H9 (cell line): ENCODE results near the gene SMIM1. TPM values are rescaled to one million over a fixed set of nuclear protein-coding genes. Genes with fewer than 3 reads are reported as not detected.

ENCODE experiments used
- DNase-seq: peaks from one replicate; pipeline ENCODE4 v3.0.0-alpha.2; 2017
- H2AFZ ChIP-seq: one replicate; pipeline ENCODE4 v1.6.1; 2013; ENCODE audit warnings: mild to moderate bottlenecking, low read length, control low read depth, moderate library complexity
- H2AK5ac ChIP-seq: 2 replicates; pipeline ENCODE4 v1.6.1; 2013; ENCODE audit warnings: low read length, control low read depth, mixed read lengths; ENCODE audit not compliant: insufficient read length
- H2BK120ac ChIP-seq: one replicate; pipeline ENCODE4 v1.6.1; 2013; ENCODE audit warnings: low read depth, mild to moderate bottlenecking, low read length, control low read depth, inconsistent platforms; ENCODE audit not compliant: poor library complexity, severe bottlenecking
- H2BK12ac ChIP-seq: 2 replicates; pipeline ENCODE4 v1.6.1; 2013; ENCODE audit warnings: low read length, control low read depth, mixed read lengths, low read depth; ENCODE audit not compliant: insufficient read length
- H2BK15ac ChIP-seq: 2 replicates; pipeline ENCODE4 v1.6.1; 2013; ENCODE audit warnings: low read depth, low read length, control low read depth
- H2BK20ac ChIP-seq: one replicate; pipeline ENCODE4 v1.6.1; 2013; ENCODE audit warnings: low read depth, mild to moderate bottlenecking, low read length, control low read depth, inconsistent platforms; ENCODE audit not compliant: poor library complexity, severe bottlenecking
- H2BK5ac ChIP-seq: 2 replicates; pipeline ENCODE4 v1.6.1; 2013; ENCODE audit warnings: low read length, control low read depth, mixed read lengths; ENCODE audit not compliant: insufficient read length
- H3K14ac ChIP-seq: 2 replicates; pipeline ENCODE4 v1.6.1; 2013; ENCODE audit warnings: low read length, control low read depth; ENCODE audit not compliant: insufficient read depth
- H3K18ac ChIP-seq: 2 replicates; pipeline ENCODE4 v1.6.1; 2013; ENCODE audit warnings: low read depth, mild to moderate bottlenecking, mixed read lengths, low read length, control low read depth; ENCODE audit not compliant: insufficient read length
- H3K23ac ChIP-seq: 2 replicates; pipeline ENCODE4 v1.6.1; 2013; ENCODE audit warnings: low read length, control low read depth, mixed read lengths, low read depth; ENCODE audit not compliant: insufficient read length
- H3K23me2 ChIP-seq: 2 replicates; pipeline ENCODE4 v1.6.1; 2013; ENCODE audit warnings: low read depth, mild to moderate bottlenecking, mixed read lengths, low read length, control low read depth; ENCODE audit not compliant: insufficient read length, poor library complexity, severe bottlenecking
- H3K27ac ChIP-seq: 2 replicates; pipeline ENCODE4 v1.5.1; 2013; ENCODE audit warnings: low read length, control low read depth, mixed read lengths, low read depth; ENCODE audit not compliant: insufficient read length
- H3K27me3 ChIP-seq: 2 replicates; pipeline ENCODE4 v1.6.1; 2013; ENCODE audit warnings: low read length, control low read depth, inconsistent platforms; ENCODE audit not compliant: insufficient read depth
- H3K4ac ChIP-seq: 2 replicates; pipeline ENCODE4 v1.6.1; 2013; ENCODE audit warnings: low read depth, mild to moderate bottlenecking, control low read depth, inconsistent platforms, low read length, moderate library complexity
- H3K4me1 ChIP-seq: 2 replicates; pipeline ENCODE4 v1.6.1; 2013; ENCODE audit warnings: low read length, control low read depth, inconsistent platforms; ENCODE audit not compliant: insufficient read depth
- H3K4me2 ChIP-seq: 2 replicates; pipeline ENCODE4 v1.6.1; 2013; ENCODE audit warnings: low read length, control low read depth, mixed read lengths; ENCODE audit not compliant: insufficient read length, insufficient read depth
- H3K56ac ChIP-seq: 2 replicates; pipeline ENCODE4 v1.6.1; 2013; ENCODE audit warnings: low read depth, mild to moderate bottlenecking, mixed read lengths, low read length, control low read depth; ENCODE audit not compliant: insufficient read length
- H3K79me1 ChIP-seq: 2 replicates; pipeline ENCODE4 v1.6.1; 2013; ENCODE audit warnings: low read depth, mild to moderate bottlenecking, moderate library complexity, low read length, control low read depth, inconsistent platforms; ENCODE audit not compliant: insufficient read depth, poor library complexity, severe bottlenecking
- H3K79me2 ChIP-seq: 2 replicates; pipeline ENCODE4 v1.6.1; 2013; ENCODE audit warnings: low read length, control low read depth, inconsistent platforms; ENCODE audit not compliant: insufficient read depth
- H3K9ac ChIP-seq: 2 replicates; pipeline ENCODE4 v1.6.1; 2013; ENCODE audit warnings: low read length, control low read depth, mixed read lengths; ENCODE audit not compliant: insufficient read length; ENCODE audit errors: extremely low read depth
- H3K9me3 ChIP-seq: one replicate; pipeline ENCODE4 v1.6.1; 2013; ENCODE audit warnings: low read depth, low read length, inconsistent platforms; ENCODE audit not compliant: control insufficient read depth
- H3T11ph ChIP-seq: one replicate; pipeline ENCODE4 v1.6.1; 2013; ENCODE audit warnings: mild to moderate bottlenecking, low read length, control low read depth, inconsistent platforms
- H4K20me1 ChIP-seq: one replicate; pipeline ENCODE4 v1.6.1; 2013; ENCODE audit not compliant: control insufficient read depth, insufficient read length, insufficient read depth
- H4K5ac ChIP-seq: 2 replicates; pipeline ENCODE4 v1.6.1; 2013; ENCODE audit warnings: low read depth, mild to moderate bottlenecking, mixed read lengths, low read length, control low read depth; ENCODE audit not compliant: insufficient read length
- H4K8ac ChIP-seq: replicated peaks from 2 replicates; pipeline ENCODE4 v1.6.1; 2013; ENCODE audit warnings: low read length, control low read depth, mixed read lengths, low read depth; ENCODE audit not compliant: insufficient read length
- H4K91ac ChIP-seq: 2 replicates; pipeline ENCODE4 v1.6.1; 2013; ENCODE audit warnings: low read depth, mild to moderate bottlenecking, moderate library complexity, mixed read lengths, low read length, control low read depth; ENCODE audit not compliant: insufficient read length
- H3K27ac Mint-ChIP-seq, 3 experiments: 2 replicates in 2 of 3; 3 replicates in 1 of 3; pipeline ENCODE4 v1.8.0; 2020 to 2021; ENCODE audit warnings: mixed read lengths in 3 of 3, mild to moderate bottlenecking in 1 of 3, moderate library complexity in 1 of 3
- H3K27me3 Mint-ChIP-seq: 2 replicates; pipeline ENCODE4 v1.8.0; 2021; ENCODE audit warnings: low read depth, mild to moderate bottlenecking, moderate library complexity, mixed read lengths
- H3K36me3 Mint-ChIP-seq, 3 experiments: 2 replicates in 2 of 3; 3 replicates in 1 of 3; pipeline ENCODE4 v1.8.0; 2020 to 2021; ENCODE audit warnings: low read depth in 3 of 3, mixed read lengths in 3 of 3; ENCODE audit not compliant: insufficient read depth in 1 of 3
- H3K4me1 Mint-ChIP-seq, 2 experiments: 2 replicates each; pipeline ENCODE4 v1.8.0; 2020; ENCODE audit warnings: mixed read lengths in 2 of 2
- H3K4me3 Mint-ChIP-seq, 2 experiments: 2 replicates in 1 of 2; 3 replicates in 1 of 2; pipeline ENCODE4 v1.8.0; 2020 to 2021; ENCODE audit warnings: mild to moderate bottlenecking in 2 of 2, mixed read lengths in 2 of 2, moderate library complexity in 1 of 2
- H3K9me3 Mint-ChIP-seq, 2 experiments: 2 replicates in 1 of 2; 3 replicates in 1 of 2; pipeline ENCODE4 v1.8.0; 2020; ENCODE audit warnings: mild to moderate bottlenecking in 2 of 2, mixed read lengths in 2 of 2, moderate library complexity in 1 of 2
- WGBS: extraction: QIAGEN DNeasy Blood & Tissue Kit; methylation state at CpG from one replicate; pipeline ENCODE4 v1.1.7; 2013; ENCODE audit warnings: missing lambda C conversion rate, low lambda C conversion rate, mixed read lengths; ENCODE audit not compliant: insufficient read length; ENCODE audit errors: extremely low coverage; 5-methylcytosine and 5-hydroxymethylcytosine counted together
- total RNA-seq: library from RNA; stranded (reverse); gene quantifications from 2 replicates; pipeline ENCODE4 v1.2.1, GENCODE V29; 2021
- TF ChIP-seq, protein P1 (sequence below): fragments of 200-600 bp; sonication (generic); conservative IDR thresholded peaks from 3 replicates; pipeline ENCODE4 v1.8.0; 2021; ENCODE audit warnings: antibody characterized with exemption, mild to moderate bottlenecking

The SMIM1 gene
- total RNA-seq, 1 experiment from 2014 or later: 5.3 TPM

DNA sequence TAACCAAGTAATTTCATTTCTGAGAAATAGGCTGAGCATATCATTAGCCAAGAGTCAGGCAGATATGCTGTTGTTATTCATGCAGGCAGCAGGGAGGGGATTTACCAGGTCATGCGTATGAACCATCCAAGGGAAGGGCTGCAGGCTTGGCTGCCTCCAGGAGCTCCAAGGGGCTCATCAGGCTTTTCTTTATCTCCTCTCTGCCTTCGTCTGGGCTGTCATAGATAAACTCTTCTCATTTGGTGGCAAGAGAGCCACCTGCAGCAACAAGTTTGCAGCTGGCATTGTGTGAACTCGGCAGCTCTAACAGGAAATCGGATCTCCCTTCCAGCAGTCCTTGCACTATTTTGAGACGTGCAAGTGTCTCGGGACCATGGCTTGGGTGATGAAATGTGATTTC lies 12.8 kb upstream of the SMIM1 start:
- Histone ChIP-seq H2BK5ac (no peak overlapping the region), H2BK12ac (no peak overlapping the region), H4K20me1 (no peaks in the 10 kb centered on the region), H3K23ac (no peak overlapping the region), H3K14ac (no peak overlapping the region), H3K23me2 (no peaks in the 10 kb centered on the region), H4K8ac (no peak overlapping the region), H3K4me1 (no peaks in the 10 kb centered on the region), H3T11ph (no peak overlapping the region), H3K4ac (no peak overlapping the region), H3K27me3 (no peaks in the 10 kb centered on the region), H3K79me1 (no peaks in the 10 kb centered on the region), H3K18ac (no peak overlapping the region), H3K4me2 (no peak overlapping the region), H4K91ac (no peak overlapping the region), H3K9me3 (no peaks in the 10 kb centered on the region), H4K5ac (no peak overlapping the region), H3K9ac (no peak overlapping the region), H3K27ac (no peak overlapping the region), H2BK15ac (no peak overlapping the region), H2BK20ac (no peak overlapping the region), H3K79me2 (no peaks in the 10 kb centered on the region), H2AK5ac (no peak overlapping the region), H3K56ac (no peak overlapping the region), H2BK120ac (no peak overlapping the region), H2AFZ (no peak overlapping the region)
- Mint-ChIP-seq H3K27ac (no peak overlapping the region), H3K4me3 (no peak overlapping the region), H3K36me3 (no peaks in the 10 kb centered on the region; a peak in 1 of 7 replicates), H3K27me3 (peaks cover 55% of the 10 kb centered on the region), H3K9me3 (peaks cover 4 to 8% of the 10 kb centered on the region in 2 experiments; a peak in 2 of 5 replicates), H3K4me1 (peaks cover 0 to 3% of the 10 kb centered on the region in 2 experiments; a peak in 3 of 4 replicates)
- no peak for DNase-seq
- no CpG with 5 or more reads among the region's 6 CpGs for WGBS
- TF ChIP-seq, protein P1, sequence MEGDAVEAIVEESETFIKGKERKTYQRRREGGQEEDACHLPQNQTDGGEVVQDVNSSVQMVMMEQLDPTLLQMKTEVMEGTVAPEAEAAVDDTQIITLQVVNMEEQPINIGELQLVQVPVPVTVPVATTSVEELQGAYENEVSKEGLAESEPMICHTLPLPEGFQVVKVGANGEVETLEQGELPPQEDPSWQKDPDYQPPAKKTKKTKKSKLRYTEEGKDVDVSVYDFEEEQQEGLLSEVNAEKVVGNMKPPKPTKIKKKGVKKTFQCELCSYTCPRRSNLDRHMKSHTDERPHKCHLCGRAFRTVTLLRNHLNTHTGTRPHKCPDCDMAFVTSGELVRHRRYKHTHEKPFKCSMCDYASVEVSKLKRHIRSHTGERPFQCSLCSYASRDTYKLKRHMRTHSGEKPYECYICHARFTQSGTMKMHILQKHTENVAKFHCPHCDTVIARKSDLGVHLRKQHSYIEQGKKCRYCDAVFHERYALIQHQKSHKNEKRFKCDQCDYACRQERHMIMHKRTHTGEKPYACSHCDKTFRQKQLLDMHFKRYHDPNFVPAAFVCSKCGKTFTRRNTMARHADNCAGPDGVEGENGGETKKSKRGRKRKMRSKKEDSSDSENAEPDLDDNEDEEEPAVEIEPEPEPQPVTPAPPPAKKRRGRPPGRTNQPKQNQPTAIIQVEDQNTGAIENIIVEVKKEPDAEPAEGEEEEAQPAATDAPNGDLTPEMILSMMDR: no peak
